Ishikawa (cell line): ENCODE results near the gene STT3B.

ENCODE experiments used
- CEBPB ChIP-seq: IDR thresholded peaks from 2 replicates; pipeline ENCODE4 v1.6.1; 2012
- CREB1 ChIP-seq: IDR thresholded peaks from 2 replicates; pipeline ENCODE4 v1.6.1; 2012; ENCODE audit warnings: low read depth
- EGR1 ChIP-seq: IDR thresholded peaks from 2 replicates; pipeline ENCODE4 v1.6.1; 2012
- EP300 ChIP-seq: IDR thresholded peaks from 2 replicates; pipeline ENCODE4 v1.6.1; 2012; ENCODE audit warnings: borderline replicate concordance
- FOXM1 ChIP-seq: IDR thresholded peaks from 2 replicates; pipeline ENCODE4 v1.6.1; 2012; ENCODE audit warnings: low read depth, borderline replicate concordance
- NFIC ChIP-seq: IDR thresholded peaks from 2 replicates; pipeline ENCODE4 v1.6.1; 2012
- RAD21 ChIP-seq: IDR thresholded peaks from 2 replicates; pipeline ENCODE4 v1.6.1; 2012; ENCODE audit warnings: low read depth
- TAF1 ChIP-seq: IDR thresholded peaks from 2 replicates; pipeline ENCODE4 v1.6.1; 2012; ENCODE audit warnings: low read depth, mild to moderate bottlenecking
- TCF12 ChIP-seq: IDR thresholded peaks from 2 replicates; pipeline ENCODE4 v1.6.1; 2012; ENCODE audit warnings: low read depth
- TEAD4 ChIP-seq: IDR thresholded peaks from 2 replicates; pipeline ENCODE4 v1.6.1; 2012
- YY1 ChIP-seq: IDR thresholded peaks from 2 replicates; pipeline ENCODE4 v1.6.1; 2012; ENCODE audit warnings: low read depth
- ZBTB7A ChIP-seq: IDR thresholded peaks from 2 replicates; pipeline ENCODE4 v1.6.1; 2012; ENCODE audit warnings: low read depth
- TF ChIP-seq, protein P1 (sequence below): IDR thresholded peaks from 2 replicates; pipeline ENCODE4 v1.6.1; 2012
- TF ChIP-seq, protein P2 (sequence below): IDR thresholded peaks from 2 replicates; pipeline ENCODE4 v1.6.1; 2012
- TF ChIP-seq, protein P3 (sequence below): IDR thresholded peaks from 2 replicates; pipeline ENCODE4 v1.6.1; 2012; ENCODE audit warnings: low read depth, mild to moderate bottlenecking

STT3B gene

DNA sequence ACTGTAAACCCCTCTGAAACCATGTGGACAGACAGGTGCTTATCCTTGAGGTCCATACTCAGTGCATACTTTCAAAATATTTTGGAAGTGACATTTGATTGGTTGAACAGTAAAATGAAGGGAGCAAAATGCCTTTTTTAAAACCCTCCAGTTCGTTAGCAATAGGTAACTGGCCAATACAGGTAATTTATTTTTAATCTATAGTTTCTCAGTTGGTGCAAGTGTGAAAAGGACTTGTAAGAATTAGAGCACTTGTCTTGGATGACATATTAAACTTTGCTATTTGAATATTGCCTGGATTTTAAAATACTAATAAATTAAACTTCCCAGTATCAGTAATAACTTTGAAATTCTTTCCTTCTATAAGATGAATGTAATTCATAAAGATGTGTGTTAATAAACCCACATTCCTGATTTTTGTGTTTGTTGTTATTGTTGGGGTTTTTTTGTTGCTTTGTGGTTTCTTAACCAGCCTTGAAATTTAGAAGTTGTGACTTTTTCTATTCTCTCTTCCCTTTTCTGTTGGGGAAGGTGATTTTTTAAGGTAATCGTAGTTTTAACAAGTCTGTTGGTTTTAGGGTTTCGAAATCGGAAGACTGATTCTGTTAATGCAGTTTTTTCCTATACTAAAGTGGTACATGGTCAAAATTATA, 90.0 kb downstream of the STT3B start:
- TF ChIP-seq EP300, result no peak
- TF ChIP-seq, protein P1, sequence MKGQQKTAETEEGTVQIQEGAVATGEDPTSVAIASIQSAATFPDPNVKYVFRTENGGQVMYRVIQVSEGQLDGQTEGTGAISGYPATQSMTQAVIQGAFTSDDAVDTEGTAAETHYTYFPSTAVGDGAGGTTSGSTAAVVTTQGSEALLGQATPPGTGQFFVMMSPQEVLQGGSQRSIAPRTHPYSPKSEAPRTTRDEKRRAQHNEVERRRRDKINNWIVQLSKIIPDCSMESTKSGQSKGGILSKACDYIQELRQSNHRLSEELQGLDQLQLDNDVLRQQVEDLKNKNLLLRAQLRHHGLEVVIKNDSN, result no peak
- no peak for TF ChIP-seq CREB1
- no peak for TF ChIP-seq NFIC
- TF ChIP-seq TAF1, result no peak
- TF ChIP-seq, protein P2, sequence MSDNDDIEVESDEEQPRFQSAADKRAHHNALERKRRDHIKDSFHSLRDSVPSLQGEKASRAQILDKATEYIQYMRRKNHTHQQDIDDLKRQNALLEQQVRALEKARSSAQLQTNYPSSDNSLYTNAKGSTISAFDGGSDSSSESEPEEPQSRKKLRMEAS, result no peak
- no peak for TF ChIP-seq TCF12
- TF ChIP-seq ZBTB7A, result no peak
- no peak for TF ChIP-seq YY1
- TF ChIP-seq, protein P3, sequence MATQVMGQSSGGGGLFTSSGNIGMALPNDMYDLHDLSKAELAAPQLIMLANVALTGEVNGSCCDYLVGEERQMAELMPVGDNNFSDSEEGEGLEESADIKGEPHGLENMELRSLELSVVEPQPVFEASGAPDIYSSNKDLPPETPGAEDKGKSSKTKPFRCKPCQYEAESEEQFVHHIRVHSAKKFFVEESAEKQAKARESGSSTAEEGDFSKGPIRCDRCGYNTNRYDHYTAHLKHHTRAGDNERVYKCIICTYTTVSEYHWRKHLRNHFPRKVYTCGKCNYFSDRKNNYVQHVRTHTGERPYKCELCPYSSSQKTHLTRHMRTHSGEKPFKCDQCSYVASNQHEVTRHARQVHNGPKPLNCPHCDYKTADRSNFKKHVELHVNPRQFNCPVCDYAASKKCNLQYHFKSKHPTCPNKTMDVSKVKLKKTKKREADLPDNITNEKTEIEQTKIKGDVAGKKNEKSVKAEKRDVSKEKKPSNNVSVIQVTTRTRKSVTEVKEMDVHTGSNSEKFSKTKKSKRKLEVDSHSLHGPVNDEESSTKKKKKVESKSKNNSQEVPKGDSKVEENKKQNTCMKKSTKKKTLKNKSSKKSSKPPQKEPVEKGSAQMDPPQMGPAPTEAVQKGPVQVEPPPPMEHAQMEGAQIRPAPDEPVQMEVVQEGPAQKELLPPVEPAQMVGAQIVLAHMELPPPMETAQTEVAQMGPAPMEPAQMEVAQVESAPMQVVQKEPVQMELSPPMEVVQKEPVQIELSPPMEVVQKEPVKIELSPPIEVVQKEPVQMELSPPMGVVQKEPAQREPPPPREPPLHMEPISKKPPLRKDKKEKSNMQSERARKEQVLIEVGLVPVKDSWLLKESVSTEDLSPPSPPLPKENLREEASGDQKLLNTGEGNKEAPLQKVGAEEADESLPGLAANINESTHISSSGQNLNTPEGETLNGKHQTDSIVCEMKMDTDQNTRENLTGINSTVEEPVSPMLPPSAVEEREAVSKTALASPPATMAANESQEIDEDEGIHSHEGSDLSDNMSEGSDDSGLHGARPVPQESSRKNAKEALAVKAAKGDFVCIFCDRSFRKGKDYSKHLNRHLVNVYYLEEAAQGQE, result no peak
- TF ChIP-seq TEAD4, result no peak
- no peak for TF ChIP-seq FOXM1
- TF ChIP-seq EGR1, result no peak
- no peak for TF ChIP-seq RAD21
- TF ChIP-seq CEBPB, result no peak

DNA sequence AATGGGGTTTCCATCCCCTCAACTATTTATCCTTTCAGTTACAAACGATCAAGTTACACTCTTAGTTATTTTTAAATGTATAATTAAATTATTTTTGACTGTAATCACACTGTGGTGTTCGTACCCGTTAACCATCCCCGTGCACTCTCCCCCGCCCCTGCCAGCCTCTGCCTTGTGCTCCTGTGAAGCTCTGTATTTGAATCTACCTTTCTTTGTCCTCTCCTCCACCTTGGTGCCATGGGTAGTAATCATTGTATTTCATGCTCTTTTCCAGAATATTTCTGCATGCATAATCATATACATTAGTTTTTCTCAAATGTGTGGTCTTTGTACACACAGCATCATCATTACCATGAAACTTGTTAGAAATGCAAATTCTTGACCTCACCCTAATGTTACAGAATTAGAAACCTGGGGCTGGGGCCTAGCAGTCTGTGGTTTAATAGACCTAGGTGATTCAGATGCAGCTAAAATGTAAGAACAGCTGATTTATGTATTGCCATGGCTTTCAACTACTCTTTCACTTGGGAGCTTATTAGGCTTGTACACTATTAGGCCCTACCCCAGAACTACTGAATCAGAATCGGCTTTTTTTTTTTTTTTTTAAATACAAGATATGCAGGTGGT, 91.5 kb downstream of the STT3B start:
- TF ChIP-seq FOXM1, result no peak
- TF ChIP-seq EGR1, result no peak
- TF ChIP-seq, protein P1, result no peak
- no peak for TF ChIP-seq YY1
- TF ChIP-seq CEBPB, result no peak
- no peak for TF ChIP-seq RAD21
- TF ChIP-seq, protein P3, result no peak
- no peak for TF ChIP-seq CREB1
- no peak for TF ChIP-seq TEAD4
- TF ChIP-seq TAF1, result no peak
- no peak for TF ChIP-seq NFIC
- TF ChIP-seq ZBTB7A, result no peak
- no peak for TF ChIP-seq TCF12
- TF ChIP-seq, protein P2, result no peak

DNA sequence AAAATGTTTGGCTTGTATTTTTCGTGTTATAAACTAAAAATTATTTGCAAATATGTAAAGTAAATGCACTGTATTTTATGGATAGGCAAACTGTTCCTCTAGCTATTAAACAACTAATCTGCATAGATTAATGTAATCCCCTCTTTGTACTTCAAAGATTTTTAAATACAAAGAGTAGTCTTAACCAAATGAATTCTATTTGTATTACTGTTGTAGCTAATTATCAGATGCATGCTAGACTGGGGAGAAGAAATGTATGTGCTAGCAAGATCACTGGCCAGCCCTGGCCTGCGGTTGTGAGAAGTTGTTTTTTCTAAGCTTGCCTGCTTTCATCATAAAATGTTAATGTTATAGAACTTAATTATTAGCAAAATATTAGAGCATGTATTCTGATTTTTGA, 92.6 kb downstream of the STT3B start:
- no peak for TF ChIP-seq CREB1

DNA sequence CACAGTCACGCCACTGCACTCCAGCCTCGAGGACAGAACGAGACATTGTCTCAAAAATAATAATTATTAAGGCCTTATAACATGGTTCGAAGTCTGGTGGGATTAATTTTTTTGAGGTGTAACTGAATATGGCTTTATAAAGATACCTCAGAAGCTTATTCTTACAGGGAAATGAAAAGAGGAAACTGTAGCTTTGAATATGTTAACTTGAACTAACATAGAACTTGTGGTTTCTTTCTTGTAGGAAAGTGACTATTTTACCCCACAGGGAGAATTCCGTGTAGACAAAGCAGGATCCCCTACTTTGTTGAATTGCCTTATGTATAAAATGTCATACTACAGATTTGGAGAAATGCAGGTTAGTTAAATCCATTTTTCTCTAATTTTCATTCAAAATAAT, 96.3 kb downstream of the STT3B start:
- TF ChIP-seq EP300, result no peak
- no peak for TF ChIP-seq FOXM1
- TF ChIP-seq ZBTB7A, result no peak
- TF ChIP-seq RAD21, result no peak
- no peak for TF ChIP-seq TEAD4
- TF ChIP-seq, protein P1, result no peak
- no peak for TF ChIP-seq TAF1
- no peak for TF ChIP-seq CEBPB

DNA sequence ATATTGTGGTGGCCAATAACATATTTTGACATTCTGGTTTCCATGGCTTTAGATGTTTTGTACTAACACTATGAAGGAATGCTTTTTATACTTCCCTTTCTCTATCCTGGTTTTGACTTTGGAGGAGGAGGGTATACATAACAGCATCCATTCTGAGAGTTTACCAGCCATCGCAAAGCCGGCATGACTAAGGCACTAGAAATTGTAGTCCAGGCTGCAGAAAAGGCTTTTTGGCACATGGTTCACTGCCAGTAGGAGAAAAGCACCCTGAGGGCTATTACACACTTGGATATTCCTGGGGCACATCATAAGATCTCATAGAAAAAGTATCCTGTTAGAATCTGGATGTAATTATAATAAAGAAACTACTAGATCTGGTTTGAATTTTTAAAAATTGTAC, 101.8 kb downstream of the STT3B start:
- TF ChIP-seq CEBPB (no peak), CREB1 (no peak), RAD21 (no peak), EP300 (no peak), TCF12 (no peak), NFIC (no peak), FOXM1 (no peak), EGR1 (no peak), ZBTB7A (no peak), YY1 (no peak), TAF1 (no peak), TEAD4 (no peak)
- TF ChIP-seq, protein P2, result no peak
- TF ChIP-seq, protein P1, result no peak
- TF ChIP-seq, protein P3, result no peak
